Loucy (cell line): ENCODE data around the gene GPRC5C.

ENCODE experiments used
- H2AFZ ChIP-seq: fragments of 200-600 bp; sonication (generic); 2 replicates; pipeline ENCODE4 v1.6.0; 2016; ENCODE audit warnings: antibody characterized with exemption, mild to moderate bottlenecking, low read length, moderate library complexity
- H3F3A ChIP-seq: fragments of 200-600 bp; 2 replicates; pipeline ENCODE4 v1.6.0; 2016; ENCODE audit warnings: antibody characterized with exemption, low read depth, mild to moderate bottlenecking
- H3K27me3 ChIP-seq: fragments of 200-600 bp; sonication (generic); 2 replicates; pipeline ENCODE4 v1.6.1; 2014; ENCODE audit warnings: low read length, mild to moderate bottlenecking; ENCODE audit not compliant: insufficient read depth, poor library complexity, severe bottlenecking
- H3K36me3 ChIP-seq: fragments of 200-600 bp; sonication (generic); 2 replicates; pipeline ENCODE4 v1.6.1; 2016; ENCODE audit warnings: low read length; ENCODE audit not compliant: insufficient read depth
- H3K4me1 ChIP-seq: fragments of 200-600 bp; sonication (generic); 2 replicates; pipeline ENCODE4 v1.5.1; 2014; ENCODE audit warnings: low read length, mild to moderate bottlenecking; ENCODE audit not compliant: insufficient read depth, poor library complexity, severe bottlenecking
- H3K4me2 ChIP-seq: fragments of 200-600 bp; sonication (generic); 2 replicates; pipeline ENCODE4 v1.6.0; 2014; ENCODE audit warnings: antibody characterized with exemption, low read length, low read depth, mild to moderate bottlenecking; ENCODE audit not compliant: poor library complexity, severe bottlenecking
- H3K4me3 ChIP-seq: fragments of 200-600 bp; sonication (generic); 2 replicates; pipeline ENCODE4 v1.5.1; 2014; ENCODE audit warnings: low read length, mild to moderate bottlenecking, mixed read lengths; ENCODE audit not compliant: poor library complexity, severe bottlenecking
- H3K79me2 ChIP-seq: fragments of 200-600 bp; sonication (generic); 2 replicates; pipeline ENCODE4 v1.6.1; 2014; ENCODE audit warnings: low read length; ENCODE audit not compliant: insufficient read depth
- H3K9ac ChIP-seq: fragments of 200-600 bp; sonication (generic); 2 replicates; pipeline ENCODE4 v1.6.0; 2014; ENCODE audit warnings: mild to moderate bottlenecking, low read depth, low read length, moderate library complexity; ENCODE audit not compliant: poor library complexity, severe bottlenecking
- H3K9me2 ChIP-seq: fragments of 200-600 bp; sonication (generic); replicated peaks from 2 replicates; pipeline ENCODE4 v1.6.1; 2016; ENCODE audit warnings: low read depth, low read length, mixed read lengths
- H3K9me3 ChIP-seq: fragments of 200-600 bp; sonication (generic); 2 replicates; pipeline ENCODE4 v1.6.1; 2014; ENCODE audit warnings: mild to moderate bottlenecking, antibody characterized with exemption, low read length, low read depth; ENCODE audit not compliant: insufficient read depth
- H4K20me1 ChIP-seq: fragments of 200-600 bp; sonication (generic); 2 replicates; pipeline ENCODE4 v1.6.0; 2014; ENCODE audit warnings: antibody characterized with exemption, low read length, mild to moderate bottlenecking; ENCODE audit not compliant: insufficient read depth, poor library complexity, severe bottlenecking
- CTCF ChIP-seq: fragments of 200-600 bp; sonication (generic); conservative IDR thresholded peaks from 2 replicates; pipeline ENCODE4 v1.5.1; 2014; ENCODE audit warnings: mild to moderate bottlenecking, antibody characterized with exemption, low read length
- EZH2phosphoT487 ChIP-seq: fragments of 200-600 bp; IDR thresholded peaks from 2 replicates; pipeline ENCODE4 v1.6.1; 2018; ENCODE audit warnings: antibody characterized with exemption, mild to moderate bottlenecking, moderate library complexity, borderline replicate concordance

GPRC5C gene

GRCh38 chr17:74394977-74395376, 36.9 kb upstream of the GPRC5C start:
- H3K9me3 ChIP-seq, result no peaks in the 10 kb centered on the region
- no peaks in the 10 kb centered on the region for H3F3A ChIP-seq
- no peak overlapping the region for H3K4me2 ChIP-seq
- no peaks in the 10 kb centered on the region for H4K20me1 ChIP-seq
- no peaks in the 10 kb centered on the region for H3K79me2 ChIP-seq
- no peaks in the 10 kb centered on the region for H3K36me3 ChIP-seq
- H3K4me3 ChIP-seq, result no peak overlapping the region
- TF ChIP-seq CTCF, result no peak
- TF ChIP-seq EZH2phosphoT487, result no peak
- H3K9me2 ChIP-seq, result no peaks in the 10 kb centered on the region
- no peak overlapping the region for H3K9ac ChIP-seq
- no peaks in the 10 kb centered on the region for H3K4me1 ChIP-seq
- H3K27me3 ChIP-seq, result no peaks in the 10 kb centered on the region
- H2AFZ ChIP-seq, result no peak overlapping the region

GRCh38 chr17:74396567-74396966, 35.3 kb upstream of the GPRC5C start:
- no peaks in the 10 kb centered on the region for H3K79me2 ChIP-seq
- H3K9me3 ChIP-seq, result no peaks in the 10 kb centered on the region
- H3F3A ChIP-seq, result no peaks in the 10 kb centered on the region
- H3K9ac ChIP-seq, result no peak overlapping the region
- no peaks in the 10 kb centered on the region for H3K4me1 ChIP-seq
- no peak overlapping the region for H3K4me2 ChIP-seq
- no peaks in the 10 kb centered on the region for H3K36me3 ChIP-seq
- TF ChIP-seq CTCF (no peak), EZH2phosphoT487 (no peak)
- H4K20me1 ChIP-seq, result no peaks in the 10 kb centered on the region
- no peak overlapping the region for H3K4me3 ChIP-seq
- no peaks in the 10 kb centered on the region for H3K27me3 ChIP-seq
- H3K9me2 ChIP-seq, result no peaks in the 10 kb centered on the region
- H2AFZ ChIP-seq, result no peak overlapping the region

- no peak for TF ChIP-seq EZH2phosphoT487
- no peaks in the 10 kb centered on the region for H3K9me2 ChIP-seq
- peaks cover 5% of the 10 kb centered on the region for H3K4me1 ChIP-seq
- no peaks in the 10 kb centered on the region for H3F3A ChIP-seq
- H3K9ac ChIP-seq, result no peak overlapping the region
- no peaks in the 10 kb centered on the region for H3K27me3 ChIP-seq
- H3K9me3 ChIP-seq, result no peaks in the 10 kb centered on the region
- H4K20me1 ChIP-seq, result no peaks in the 10 kb centered on the region
- no peaks in the 10 kb centered on the region for H3K79me2 ChIP-seq
- H3K4me3 ChIP-seq, result no peak overlapping the region
- no peaks in the 10 kb centered on the region for H3K36me3 ChIP-seq
- no peak overlapping the region for H3K4me2 ChIP-seq
- H2AFZ ChIP-seq, result no peak overlapping the region
These were observed 29.8 kb upstream of the GPRC5C start for GRCh38 chr17:74402048-74402447.

GRCh38 chr17:74403512-74404137, 28.3 kb upstream of the GPRC5C start:
- H3K4me2 ChIP-seq, result peak overlapping the region; percentile 8
- H4K20me1 ChIP-seq, result no peaks in the 10 kb centered on the region
- TF ChIP-seq EZH2phosphoT487 (no peak), CTCF (no peak)
- H3K36me3 ChIP-seq, result no peaks in the 10 kb centered on the region
- peaks cover 12% of the 10 kb centered on the region for H3K4me1 ChIP-seq
- H3K9ac ChIP-seq, result no peak overlapping the region
- no peaks in the 10 kb centered on the region for H3K27me3 ChIP-seq
- H3K4me3 ChIP-seq, result no peak overlapping the region
- no peak overlapping the region for H2AFZ ChIP-seq
- no peaks in the 10 kb centered on the region for H3K9me2 ChIP-seq
- no peaks in the 10 kb centered on the region for H3F3A ChIP-seq
- H3K79me2 ChIP-seq, result no peaks in the 10 kb centered on the region
- no peaks in the 10 kb centered on the region for H3K9me3 ChIP-seq
